ENCODE data around the gene GXYLT1.
"Not testable (repeated sequence)": the region's sequence is repeated elsewhere in the genome, so short reads cannot be mapped to it uniquely, and the experiment has no call there.

Gene GXYLT1

DNA sequence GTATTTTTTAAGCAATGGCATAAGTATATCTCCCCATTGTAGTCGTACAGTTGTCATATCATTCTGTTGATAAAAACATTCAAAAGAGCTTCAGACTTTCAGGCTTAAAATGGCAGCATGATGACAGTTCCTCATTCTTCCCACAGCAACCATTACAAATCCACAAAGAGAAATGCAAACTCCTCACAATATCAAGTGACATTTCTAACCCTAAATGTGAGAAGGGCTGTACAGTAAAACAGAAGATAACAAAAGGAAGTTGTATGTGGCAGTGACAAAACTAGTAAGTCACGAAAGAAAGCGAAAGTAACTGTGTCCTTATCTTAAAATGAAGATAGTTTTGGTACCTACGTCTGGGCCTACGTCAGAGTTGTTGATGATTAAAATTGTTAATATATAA, 46.7 kb downstream of the GXYLT1 start:
- no peak for DNase-seq (ENCODE audit: low read depth)

DNA sequence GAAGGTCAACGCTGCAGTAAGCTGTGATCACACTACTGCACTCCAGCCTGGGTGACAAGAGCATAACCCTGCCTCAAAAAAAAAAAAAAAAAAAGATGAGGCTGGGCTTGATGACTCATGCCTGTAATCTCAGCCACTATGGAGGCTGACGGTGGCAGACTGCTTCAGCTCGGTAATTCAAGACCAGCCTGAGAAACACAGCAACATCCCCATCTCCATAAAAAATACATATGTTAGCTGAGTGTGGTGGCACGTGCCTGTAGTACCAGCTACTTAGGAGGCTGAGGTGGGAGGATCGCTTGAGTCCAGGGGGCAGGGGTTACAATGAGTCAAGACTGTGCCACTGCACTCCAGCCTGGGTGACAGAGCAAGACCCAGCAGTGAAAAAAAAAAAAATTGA, 50.4 kb downstream of the GXYLT1 start:
- peak; percentile 41 for DNase-seq (ENCODE audit: low read depth)

DNA sequence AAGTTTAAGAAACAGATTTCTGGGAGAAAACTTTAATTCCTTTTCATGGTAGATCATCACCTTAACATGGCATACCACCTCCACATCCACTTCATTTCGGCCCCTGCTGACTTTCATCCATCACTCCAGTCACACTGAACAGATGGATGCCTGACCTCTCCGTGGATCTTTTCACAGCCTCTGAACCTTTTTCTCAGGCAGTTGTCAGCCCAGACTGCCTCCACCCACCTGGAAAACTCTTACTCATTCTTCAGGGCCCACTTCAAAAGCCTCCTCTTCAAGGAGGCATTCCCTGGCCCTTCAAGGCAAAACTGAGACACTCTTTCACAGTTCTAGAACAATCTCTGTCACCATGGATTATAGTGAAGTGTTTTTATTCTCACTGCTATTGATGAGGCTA, 52.9 kb downstream of the GXYLT1 start:
- no peak for DNase-seq (ENCODE audit: low read depth)

DNA sequence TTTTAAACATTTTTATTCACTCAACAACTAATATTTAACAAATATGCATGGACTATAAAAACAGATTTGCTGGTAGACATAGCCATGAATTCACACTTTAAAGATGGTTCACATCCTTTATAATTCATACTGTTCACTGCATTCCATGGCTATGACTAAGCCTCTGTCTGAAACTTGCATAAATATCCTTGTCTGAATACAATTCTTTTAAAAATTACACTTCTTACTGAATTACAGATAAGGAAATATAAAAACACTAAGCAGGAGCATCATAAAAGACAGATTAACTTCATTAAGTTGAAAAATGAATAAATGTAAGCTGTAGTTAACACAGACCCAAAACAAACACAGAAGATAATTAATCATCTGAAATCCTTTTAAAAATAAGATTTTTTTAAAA, 53.8 kb downstream of the GXYLT1 start:
- peak; percentile 40 for DNase-seq (ENCODE audit: low read depth)

DNA sequence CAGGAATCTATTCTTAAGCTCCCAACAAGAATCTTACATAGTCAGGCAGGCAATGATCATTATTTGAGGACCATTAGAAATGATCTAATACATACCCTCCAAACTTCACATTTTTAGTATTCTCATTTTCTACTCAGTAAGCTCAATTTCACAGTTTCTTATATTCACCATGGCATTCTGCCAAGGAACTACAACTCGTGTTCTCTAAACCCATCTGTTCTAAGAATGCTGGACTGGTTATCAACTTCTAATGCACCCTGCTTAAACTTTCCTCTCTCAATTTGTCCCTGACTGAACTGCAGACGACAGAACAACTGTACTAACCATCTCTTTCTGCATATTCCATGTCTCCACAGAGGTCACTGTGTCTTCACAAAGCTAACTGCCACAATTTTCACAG, 58.6 kb downstream of the GXYLT1 start:
- DNase-seq (ENCODE audit: low read depth), result no peak

DNA sequence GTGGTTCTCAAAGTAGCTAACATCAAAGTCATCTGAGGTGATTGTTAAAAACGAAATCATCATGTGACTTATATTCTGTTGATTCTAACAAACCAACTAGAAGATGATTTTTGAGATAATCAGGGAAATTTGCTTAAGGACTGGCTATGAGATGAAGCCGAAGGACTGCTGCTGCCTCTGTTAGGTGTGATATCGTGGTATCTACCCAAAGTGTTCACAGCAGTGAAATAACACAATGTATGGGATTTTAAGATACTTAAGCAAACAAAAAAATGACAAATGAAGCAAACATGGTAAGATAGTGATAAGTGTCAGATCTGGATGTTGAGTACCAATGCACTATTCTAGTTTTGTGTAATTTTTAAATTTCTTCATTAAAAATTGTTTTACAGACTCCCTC, 59.1 kb downstream of the GXYLT1 start:
- DNase-seq (ENCODE audit: low read depth), result no peak

DNA sequence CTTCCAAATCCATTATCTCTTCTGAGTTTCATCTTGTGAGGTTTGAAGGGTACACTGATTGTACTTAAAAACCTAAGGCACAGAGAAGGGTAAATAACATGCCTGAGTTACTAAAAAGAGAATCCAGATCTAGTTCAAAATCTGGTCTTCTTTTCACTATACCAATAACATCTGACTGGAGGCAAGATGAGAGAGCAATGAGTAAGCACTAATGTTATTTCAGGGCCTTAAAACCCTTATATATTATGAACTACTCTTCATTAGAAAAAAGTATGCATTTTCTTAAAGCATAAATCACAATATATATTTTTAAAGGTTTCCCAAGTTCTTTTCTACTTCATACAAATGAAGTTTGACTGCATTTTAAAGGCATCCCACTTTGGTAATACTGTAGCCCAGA, 60.2 kb downstream of the GXYLT1 start:
- no peak for DNase-seq (ENCODE audit: low read depth)

DNA sequence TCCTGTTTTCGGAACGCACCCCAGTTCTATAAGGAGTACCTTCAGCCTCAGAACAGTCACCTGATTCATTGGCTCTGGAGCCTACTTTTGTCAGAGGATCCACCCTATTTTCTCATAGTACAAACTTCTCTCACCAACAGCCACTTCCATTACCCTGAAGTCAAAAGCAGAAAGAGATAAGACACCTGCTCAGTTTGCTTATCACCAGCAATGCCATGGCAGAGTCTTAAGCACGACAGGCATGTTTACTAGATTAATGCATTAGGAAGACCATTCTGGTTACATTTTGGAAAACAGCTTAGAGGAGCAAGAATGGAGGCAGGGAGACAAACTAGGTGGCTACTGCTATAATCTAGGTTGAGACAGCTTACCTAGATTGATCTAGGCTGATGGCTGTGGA, 67.7 kb downstream of the GXYLT1 start:
- DNase-seq (ENCODE audit: low read depth), result no peak

DNA sequence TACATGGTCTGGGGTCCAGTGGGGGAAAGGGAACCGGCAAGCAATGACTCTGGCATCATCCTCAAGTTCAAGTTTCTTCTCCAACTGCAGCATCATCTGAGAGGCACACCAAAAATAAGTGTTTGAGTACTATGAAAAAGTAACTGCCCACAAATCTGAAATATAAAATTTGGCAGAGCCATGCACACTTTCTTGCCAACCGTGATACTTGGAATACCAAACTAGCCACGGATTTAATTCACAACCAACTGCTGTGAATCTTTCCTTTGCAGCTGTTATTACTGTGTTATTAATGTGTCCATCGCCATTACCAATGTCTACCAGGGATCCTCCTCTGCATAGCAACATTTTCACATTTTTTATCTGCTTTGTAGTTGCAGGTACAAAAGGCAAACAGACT, 74.6 kb downstream of the GXYLT1 start:
- DNase-seq (ENCODE audit: low read depth), result no peak

DNA sequence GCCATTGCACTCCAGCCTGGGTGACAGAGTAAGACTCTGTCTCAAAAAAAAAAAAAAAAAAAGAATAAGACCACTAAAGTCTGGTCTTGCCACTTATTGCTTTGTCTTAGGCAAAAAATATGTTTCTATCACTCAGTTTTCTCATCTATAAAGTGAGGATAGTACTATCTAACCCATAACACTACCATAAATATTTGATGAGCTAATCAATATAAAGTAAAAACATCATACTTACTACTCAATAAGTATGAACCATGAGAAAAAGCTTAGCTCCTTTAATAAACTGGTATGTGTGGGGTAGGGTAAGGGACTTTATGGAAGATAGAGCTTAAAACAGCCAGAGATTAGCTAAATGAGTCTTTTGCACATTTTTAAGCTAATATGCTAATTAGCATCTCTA, 85.5 kb downstream of the GXYLT1 start:
- DNase-seq (ENCODE audit: low read depth), result no peak

DNA sequence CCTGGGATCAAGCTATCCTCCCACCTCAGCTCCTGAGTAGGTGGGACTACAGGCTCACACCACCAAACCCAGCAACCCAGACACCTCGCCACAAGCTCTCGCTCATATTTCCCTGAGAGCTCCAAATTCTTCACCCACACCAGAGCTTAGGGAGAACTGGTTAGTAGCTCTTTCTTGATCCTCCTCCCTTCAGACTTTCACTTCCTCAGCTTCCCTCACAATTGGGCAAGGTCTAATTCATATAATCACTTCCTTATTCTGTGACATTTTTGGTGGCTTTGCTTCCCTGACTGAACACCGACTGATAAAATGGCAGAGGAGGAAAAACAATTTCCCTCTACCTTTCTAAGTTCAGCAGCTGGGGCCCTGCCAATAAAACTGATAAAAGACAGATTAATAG, 88.5 kb downstream of the GXYLT1 start:
- DNase-seq (ENCODE audit: low read depth), result no peak

DNA sequence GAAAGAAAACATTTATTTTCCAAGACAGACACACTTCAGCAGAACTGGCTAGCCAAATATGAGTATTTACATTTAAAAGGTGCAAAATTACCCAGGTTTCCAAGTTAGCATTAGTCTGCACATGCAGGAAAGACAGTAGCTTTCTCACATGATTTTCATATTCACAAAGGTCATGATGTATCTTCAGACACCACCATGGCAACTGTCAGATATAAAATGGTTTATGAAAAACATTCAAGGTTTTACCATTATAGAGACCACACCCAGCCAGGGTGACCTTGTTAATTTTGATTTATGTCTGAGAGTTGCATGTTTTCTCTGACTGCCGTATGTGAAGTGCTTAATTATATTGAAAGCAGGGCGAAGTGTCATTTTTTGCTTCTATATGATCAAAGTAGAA, 91.2 kb downstream of the GXYLT1 start:
- no peak for DNase-seq (ENCODE audit: low read depth)

DNA sequence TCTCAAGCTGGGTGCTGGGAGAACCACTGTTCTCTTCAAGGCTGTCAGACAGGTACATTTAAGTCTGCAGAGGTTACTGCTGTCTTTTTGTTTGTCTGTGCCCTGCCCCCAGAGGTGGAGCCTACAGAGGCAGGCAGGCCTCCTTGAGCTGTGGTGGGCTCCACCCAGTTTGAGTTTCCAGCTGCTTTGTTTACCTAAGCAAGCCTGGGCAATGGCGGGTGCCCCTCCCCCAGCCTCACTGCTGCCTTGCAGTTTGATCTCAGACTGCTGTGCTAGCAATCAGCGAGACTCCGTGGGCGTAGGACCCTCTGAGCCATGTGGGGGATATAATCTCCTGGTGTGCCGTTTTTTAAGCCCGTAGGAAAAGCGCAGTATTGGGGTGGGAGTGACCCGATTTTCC, 95.7 kb downstream of the GXYLT1 start:
- not testable (repeated sequence) for DNase-seq (ENCODE audit: low read depth)

DNA sequence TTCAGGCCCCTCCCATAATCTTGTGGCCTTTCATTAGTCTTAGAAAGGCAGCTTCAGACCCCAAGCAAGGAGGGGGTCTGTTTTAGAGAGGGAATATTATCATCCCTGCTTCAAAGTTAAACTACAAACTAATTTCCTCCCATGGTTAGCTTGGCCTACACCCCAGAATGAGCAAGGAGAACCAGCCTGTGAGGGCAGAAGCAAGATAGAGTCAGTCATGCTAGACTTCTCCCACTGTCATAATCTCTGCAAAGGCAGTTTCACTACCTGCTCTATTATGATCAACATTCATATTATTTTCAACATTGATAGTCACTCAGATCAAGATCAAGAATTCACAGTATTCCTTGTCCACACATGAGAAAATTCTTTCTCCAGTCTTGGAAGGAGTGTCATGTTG, 105.1 kb downstream of the GXYLT1 start:
- no peak for DNase-seq (ENCODE audit: low read depth)

DNA sequence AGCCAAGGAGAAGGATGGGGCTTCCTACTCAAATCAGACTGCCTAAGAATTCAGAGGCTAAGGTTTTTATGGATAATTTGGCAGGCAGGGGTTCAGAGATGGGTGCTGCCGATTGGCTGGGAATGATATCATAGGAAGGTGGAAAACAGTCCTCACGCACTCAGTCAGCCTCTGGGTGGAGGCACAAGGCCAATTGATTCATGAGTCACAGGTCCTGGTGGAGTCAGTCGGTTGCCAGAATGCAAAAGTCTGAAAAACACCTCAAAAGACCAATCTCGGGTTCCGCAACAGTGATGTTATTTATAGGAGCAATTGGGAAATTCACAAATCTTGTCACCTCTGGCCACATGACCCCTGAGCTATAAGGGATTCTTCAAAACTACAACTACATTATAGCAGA, 105.5 kb downstream of the GXYLT1 start:
- DNase-seq (ENCODE audit: low read depth), result peak; percentile 26

DNA sequence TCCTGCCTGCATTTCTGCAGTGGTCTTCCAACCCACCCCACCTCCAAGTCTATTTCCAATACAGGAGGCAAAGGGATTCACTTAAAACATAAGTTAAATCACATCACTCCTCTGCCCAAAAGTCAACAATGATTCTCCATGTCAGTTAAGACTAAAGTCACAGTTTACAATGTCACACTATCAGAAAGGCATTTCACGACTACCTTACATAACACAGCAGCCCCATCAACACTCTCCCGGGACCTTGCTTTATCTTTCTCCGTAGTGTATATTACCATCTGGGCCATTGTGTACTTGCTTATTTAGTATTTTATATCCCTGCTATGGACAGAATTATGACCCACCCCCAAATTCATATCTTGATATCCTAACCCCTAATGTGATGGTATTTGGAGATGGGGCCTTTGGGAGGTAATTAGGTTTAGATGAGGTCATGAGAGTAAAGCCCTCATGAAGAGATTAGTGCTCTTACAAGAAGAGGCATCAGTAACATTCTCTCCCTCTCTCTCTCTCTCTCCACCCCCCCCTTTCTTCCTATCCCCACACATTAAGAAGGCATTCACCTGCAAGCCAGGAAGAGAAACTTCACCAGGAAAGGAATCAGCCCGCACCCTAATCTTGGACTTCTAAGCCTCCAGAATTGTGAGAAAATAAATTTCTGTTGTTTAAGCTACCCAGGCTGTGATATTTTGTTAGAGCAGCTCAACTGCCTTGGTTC, 112.7 kb downstream of the GXYLT1 start:
- no peak for DNase-seq (ENCODE audit: low read depth)

All from HS-27A (cell line).